CD4-positive, alpha-beta T cell (primary cell): ENCODE data around the gene CALN1. TPM values are rescaled to one million over a fixed set of nuclear protein-coding genes. Genes with fewer than 3 reads are reported as not detected.

Experiments used
- ATAC-seq: fragments of 200-7000 bp; cut with Tn5 transposase; one replicate; pipeline ENCODE4 v1.10.0; 2022; ENCODE audit warnings: mild to moderate bottlenecking; ENCODE audit not compliant: poor library complexity
- CTCF ChIA-PET: fragments of 350-600 bp; sonication (Branson Sonifier 250); formaldehyde crosslinking; loops from one replicate; lab custom pipeline; 2021; ENCODE audit warnings: antibody characterized with exemption, inconsistent platforms; lab: Charles Lee
- POLR2A ChIA-PET: fragments of 350-600 bp; sonication (Branson Sonifier 250); formaldehyde crosslinking; loops from one replicate; lab custom pipeline; 2021; ENCODE audit warnings: antibody characterized with exemption, inconsistent platforms; lab: Charles Lee
- DNase-seq, 14 experiments: peaks; one replicate each; pipeline ENCODE4 v3.0.0-alpha.2; 2013 to 2020; ENCODE audit warnings: mixed read lengths in 2 of 14
- H3K27ac ChIP-seq, 2 donors: one replicate each; pipeline versions ENCODE4 v1.5.1 to v1.7.0; 2013; ENCODE audit warnings: low read length in 2 of 2, low read depth in 1 of 2, mild to moderate bottlenecking in 1 of 2
- H3K27me3 ChIP-seq, 2 experiments: 1 replicate in 1 of 2; 2 replicates in 1 of 2; pipeline versions ENCODE4 v1.6.1 to v1.7.0; 2013; ENCODE audit warnings: low read length in 2 of 2, control low read depth in 1 of 2, mild to moderate bottlenecking in 1 of 2, moderate library complexity in 1 of 2; ENCODE audit not compliant: insufficient read depth in 2 of 2, control insufficient read depth in 1 of 2
- H3K36me3 ChIP-seq: one replicate; pipeline ENCODE4 v1.6.1; 2013; ENCODE audit warnings: low read length, control low read depth; ENCODE audit not compliant: insufficient read depth
- H3K4me1 ChIP-seq: one replicate; pipeline ENCODE4 v1.6.1; 2013; ENCODE audit warnings: low read length, control low read depth; ENCODE audit not compliant: insufficient read depth
- H3K4me3 ChIP-seq: one replicate; pipeline ENCODE4 v1.5.1; 2013; ENCODE audit warnings: mild to moderate bottlenecking, low read length, moderate library complexity
- H3K9me3 ChIP-seq, 2 experiments: 1 replicate in 1 of 2; 2 replicates in 1 of 2; pipeline versions ENCODE4 v1.6.1 to v1.7.0; 2013; ENCODE audit warnings: low read length in 2 of 2, mild to moderate bottlenecking in 2 of 2, control low read depth in 1 of 2, moderate library complexity in 1 of 2; ENCODE audit not compliant: control insufficient read depth in 1 of 2, insufficient read depth in 1 of 2
- H3K27ac Mint-ChIP-seq: one replicate; pipeline ENCODE4 v1.8.0; 2020; ENCODE audit warnings: mixed read lengths
- H3K27me3 Mint-ChIP-seq: one replicate; pipeline ENCODE4 v1.8.0; 2021; ENCODE audit warnings: mixed read lengths
- H3K36me3 Mint-ChIP-seq: one replicate; pipeline ENCODE4 v1.8.0; 2021; ENCODE audit warnings: low read depth, mixed read lengths
- H3K4me1 Mint-ChIP-seq: one replicate; pipeline ENCODE4 v1.8.0; 2021; ENCODE audit warnings: low read depth, mixed read lengths
- H3K4me3 Mint-ChIP-seq: one replicate; pipeline ENCODE4 v1.8.0; 2020; ENCODE audit warnings: mild to moderate bottlenecking, mixed read lengths
- H3K9me3 Mint-ChIP-seq: one replicate; pipeline ENCODE4 v1.8.0; 2020; ENCODE audit warnings: mixed read lengths
- CTCF ChIP-seq: fragments of 200-600 bp; IDR thresholded peaks from one replicate; pipeline ENCODE4 v1.8.0; 2022; ENCODE audit warnings: antibody characterized with exemption, mild to moderate bottlenecking
- intact Hi-C, 2 experiments: fragments of 100-400 bp; cut with DNase I in 1 of 2; cut with micrococcal nuclease in 1 of 2; formaldehyde crosslinking; loops; one replicate each; pipeline versions ENCODE4 v1.15.1 to v1.9.0; 2023 to 2025; cut with DNase I, micrococcal nuclease
- total RNA-seq, 174 experiments: library from RNA in 2 of 174; stranded (reverse) in 2 of 174; gene quantifications; one replicate each; pipeline ENCODE4 v1.2.3 and lab custom pipeline; 2021 to 2026

CALN1 gene
- total RNA-seq, 2 experiments from 2014 or later = 0.06 TPM; not detected in 1

GRCh38 chr7:71867626-71868025, 544.5 kb downstream of the CALN1 start:
- Mint-ChIP-seq H3K36me3 (no peaks in the 10 kb centered on the region), H3K27ac (no peak overlapping the region), H3K4me1 (no peaks in the 10 kb centered on the region), H3K9me3 (peaks cover 9% of the 10 kb centered on the region), H3K4me3 (no peak overlapping the region), H3K27me3 (no peaks in the 10 kb centered on the region)
- Histone ChIP-seq H3K4me1 (no peaks in the 10 kb centered on the region), H3K36me3 (no peaks in the 10 kb centered on the region), H3K4me3 (no peak overlapping the region), H3K27me3 (no peaks in the 10 kb centered on the region), H3K27ac (no peak overlapping the region), H3K9me3 (peaks cover 0 to 10% of the 10 kb centered on the region in 2 experiments)
- intact Hi-C loops = no loop called here
- ATAC-seq = no peak
- DNase-seq = no peak
- CTCF ChIA-PET = no interaction called here
- no peak for TF ChIP-seq CTCF
- POLR2A ChIA-PET = no interaction called here

GRCh38 chr7:71865172-71865571, 547.0 kb downstream of the CALN1 start:
- ChIA-PET POLR2A (no interaction called here), CTCF (no interaction called here)
- H3K4me3 ChIP-seq = no peak overlapping the region
- H3K27me3 Mint-ChIP-seq = no peaks in the 10 kb centered on the region
- no peaks in the 10 kb centered on the region for H3K36me3 Mint-ChIP-seq
- no peaks in the 10 kb centered on the region for H3K4me1 Mint-ChIP-seq
- no peaks in the 10 kb centered on the region for H3K27me3 ChIP-seq
- peaks cover 0 to 8% of the 10 kb centered on the region in 2 experiments for H3K9me3 ChIP-seq
- H3K36me3 ChIP-seq = no peaks in the 10 kb centered on the region
- H3K27ac Mint-ChIP-seq = no peak overlapping the region
- no peaks in the 10 kb centered on the region for H3K4me1 ChIP-seq
- ATAC-seq (no peak), DNase-seq (no peak)
- TF ChIP-seq CTCF = no peak
- H3K27ac ChIP-seq = no peak overlapping the region
- H3K9me3 Mint-ChIP-seq = peaks cover 9% of the 10 kb centered on the region
- intact Hi-C loops = no loop called here
- H3K4me3 Mint-ChIP-seq = no peak overlapping the region

GRCh38 chr7:71864130-71864529, 548.0 kb downstream of the CALN1 start:
- intact Hi-C loops = no loop called here
- ChIA-PET CTCF (no interaction called here), POLR2A (no interaction called here)
- no peak overlapping the region for H3K4me3 ChIP-seq
- H3K27me3 ChIP-seq = no peaks in the 10 kb centered on the region
- no peak overlapping the region for H3K4me3 Mint-ChIP-seq
- no peaks in the 10 kb centered on the region for H3K4me1 ChIP-seq
- H3K27ac Mint-ChIP-seq = no peak overlapping the region
- no peaks in the 10 kb centered on the region for H3K36me3 ChIP-seq
- H3K9me3 ChIP-seq = peaks cover 0 to 3% of the 10 kb centered on the region in 2 experiments
- no peak for DNase-seq
- no peaks in the 10 kb centered on the region for H3K4me1 Mint-ChIP-seq
- no peaks in the 10 kb centered on the region for H3K36me3 Mint-ChIP-seq
- no peak for ATAC-seq
- peaks cover 9% of the 10 kb centered on the region for H3K9me3 Mint-ChIP-seq
- no peak for TF ChIP-seq CTCF
- H3K27me3 Mint-ChIP-seq = no peaks in the 10 kb centered on the region
- H3K27ac ChIP-seq = no peak overlapping the region
